Measurements from ENCODE around the gene FLAD1. TPM values are rescaled to one million over a fixed set of nuclear protein-coding genes. Genes with fewer than 3 reads are reported as not detected.

FLAD1 gene
- total and polyA plus RNA-seq, 2 experiments from 2014 or later = 74.5 to 75.0 TPM

- Histone ChIP-seq H4K20me1 (replicated peaks; ENCODE audit: insufficient read depth) (peaks cover 27% of the 10 kb centered on the region), H3K27me3 (ENCODE audit: insufficient read depth) (no peaks in the 10 kb centered on the region), H3F3A (replicated peaks; ENCODE audit: low read depth) (peaks cover 22% of the 10 kb centered on the region), H3K79me2 (replicated peaks; ENCODE audit: insufficient read depth) (peaks cover 59% of the 10 kb centered on the region), H3K4me1 (ENCODE audit: insufficient read depth) (peaks cover 24% of the 10 kb centered on the region), H3K9me2 (ENCODE audit: insufficient read depth) (no peaks in the 10 kb centered on the region), H3K4me3 (peak overlapping the region; percentile 82), H3K4me2 (peak overlapping the region; percentile 84), H3K27ac (ENCODE audit: low read depth) (peak overlapping the region; percentile 93), H2AFZ (no peak overlapping the region), H3K36me3 (ENCODE audit: insufficient read depth) (peaks cover 21% of the 10 kb centered on the region; the same call in 1 of the 2 replicates)
- ATAC-seq (peak; percentile 18), DNase-seq (ENCODE audit: low spot score) (peak; percentile 99)
- H3K27me3 Mint-ChIP-seq (ENCODE audit: insufficient read depth, low read depth, poor library complexity) = peaks cover 10% of the 10 kb centered on the region
- peaks cover 16% of the 10 kb centered on the region for H3K4me1 Mint-ChIP-seq
- no peak for TF ChIP-seq CREB1 (CRISPR knock-in tag; IDR thresholded peaks at IDR 0.05; ENCODE audit: low read depth)
- TF ChIP-seq ZNF114 (CRISPR knock-in tag; IDR thresholded peaks at IDR 0.05) = no peak
- TF ChIP-seq ZNF331 (CRISPR knock-in tag; IDR thresholded peaks at IDR 0.05; ENCODE audit: low read depth) = no peak
- no peak for TF ChIP-seq EZH2 (IDR thresholded peaks at IDR 0.05; ENCODE audit: low read depth, unreplicated experiment)
- TF ChIP-seq STAT1 (IDR thresholded peaks at IDR 0.05; ENCODE audit: unreplicated experiment) = no peak
- peak; percentile 11; the same call in 1 of the 2 replicates for TF ChIP-seq NANOG (IDR thresholded peaks at IDR 0.05; ENCODE audit: borderline replicate concordance)
- no peak for TF ChIP-seq ZNF462 (CRISPR knock-in tag; IDR thresholded peaks at IDR 0.05)
- TF ChIP-seq REST (IDR thresholded peaks at IDR 0.05; ENCODE audit: unreplicated experiment) = no peak
- no peak for TF ChIP-seq EZH2phosphoT487 (IDR thresholded peaks at IDR 0.05; ENCODE audit: unreplicated experiment)
- TF ChIP-seq POLR2AphosphoS5 (IDR thresholded peaks at IDR 0.05; ENCODE audit: low read depth) = peak; percentile 75
- H3K27ac Mint-ChIP-seq = no peak overlapping the region
- H3K9me3 Mint-ChIP-seq = peaks cover 3% of the 10 kb centered on the region; the same call in 1 of the 3 replicates
- H3K36me3 Mint-ChIP-seq (ENCODE audit: low read depth) = peaks cover 39% of the 10 kb centered on the region
- no peak overlapping the region for H3K4me3 Mint-ChIP-seq
These were observed 8.2 kb upstream of the FLAD1 start for GRCh38 chr1:154974808-154975408.

Measured in GM23338 (cell line).